ENCODE results near the gene GMDS.

The GMDS gene

DNA sequence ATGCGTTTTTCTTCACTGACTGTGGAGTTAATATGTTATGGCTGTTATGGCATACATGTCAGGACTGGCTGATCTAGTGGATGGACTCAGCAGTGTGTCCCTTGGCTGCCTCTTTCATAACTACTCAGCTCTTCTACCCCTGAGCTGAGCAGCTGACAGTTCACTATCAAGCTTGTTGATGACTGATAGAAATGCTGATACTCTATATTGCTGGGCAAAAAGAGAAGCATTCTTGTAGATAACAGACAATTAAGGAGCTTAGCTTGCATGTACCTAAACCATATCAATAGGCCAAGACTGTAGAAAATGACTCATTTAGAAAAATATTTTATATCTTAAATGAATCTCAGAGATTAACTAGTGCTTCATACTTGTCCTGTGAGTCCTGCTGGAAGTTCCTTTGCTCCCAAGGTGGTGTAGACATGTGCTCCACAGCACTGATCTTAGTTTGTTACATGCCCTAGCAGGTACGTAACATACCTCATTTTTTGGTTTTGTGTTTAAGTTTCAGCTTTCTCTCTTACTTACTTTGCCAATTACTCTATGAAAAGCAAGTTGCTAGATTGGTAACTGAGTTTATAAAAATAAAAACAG lies 236.9 kb downstream of the GMDS start:
- no peak for DNase-seq
- H3K36me3 ChIP-seq (ENCODE audit: insufficient read depth, low read length) = no peaks in the 10 kb centered on the region
- ATAC-seq (ENCODE audit: insufficient read depth, low read depth) = no peak
- H4K20me1 ChIP-seq (ENCODE audit: insufficient read depth, low read length) = no peaks in the 10 kb centered on the region
- TF ChIP-seq, protein P1, sequence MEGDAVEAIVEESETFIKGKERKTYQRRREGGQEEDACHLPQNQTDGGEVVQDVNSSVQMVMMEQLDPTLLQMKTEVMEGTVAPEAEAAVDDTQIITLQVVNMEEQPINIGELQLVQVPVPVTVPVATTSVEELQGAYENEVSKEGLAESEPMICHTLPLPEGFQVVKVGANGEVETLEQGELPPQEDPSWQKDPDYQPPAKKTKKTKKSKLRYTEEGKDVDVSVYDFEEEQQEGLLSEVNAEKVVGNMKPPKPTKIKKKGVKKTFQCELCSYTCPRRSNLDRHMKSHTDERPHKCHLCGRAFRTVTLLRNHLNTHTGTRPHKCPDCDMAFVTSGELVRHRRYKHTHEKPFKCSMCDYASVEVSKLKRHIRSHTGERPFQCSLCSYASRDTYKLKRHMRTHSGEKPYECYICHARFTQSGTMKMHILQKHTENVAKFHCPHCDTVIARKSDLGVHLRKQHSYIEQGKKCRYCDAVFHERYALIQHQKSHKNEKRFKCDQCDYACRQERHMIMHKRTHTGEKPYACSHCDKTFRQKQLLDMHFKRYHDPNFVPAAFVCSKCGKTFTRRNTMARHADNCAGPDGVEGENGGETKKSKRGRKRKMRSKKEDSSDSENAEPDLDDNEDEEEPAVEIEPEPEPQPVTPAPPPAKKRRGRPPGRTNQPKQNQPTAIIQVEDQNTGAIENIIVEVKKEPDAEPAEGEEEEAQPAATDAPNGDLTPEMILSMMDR (IDR thresholded peaks at IDR 0.05; ENCODE audit: borderline replicate concordance, extremely low read depth, low read length, poor library complexity, severe bottlenecking) = no peak
- no peak for TF ChIP-seq EZH2 (IDR thresholded peaks at IDR 0.05; ENCODE audit: borderline replicate concordance, low read depth, low read length, severe bottlenecking)
- no peak overlapping the region for H3K9ac ChIP-seq (ENCODE audit: low read depth, low read length)
- no peaks in the 10 kb centered on the region for H3K4me1 ChIP-seq (ENCODE audit: insufficient read depth, low read length)
- no peaks in the 10 kb centered on the region for H3K27me3 ChIP-seq (ENCODE audit: insufficient read depth, low read length, poor library complexity)
- H3K9me3 ChIP-seq (ENCODE audit: insufficient read depth, low read length, severe bottlenecking) = no peaks in the 10 kb centered on the region
- H2AFZ ChIP-seq (ENCODE audit: low read depth, low read length) = no peak overlapping the region
- no peak overlapping the region for H3K4me2 ChIP-seq (ENCODE audit: insufficient read depth, low read length)
- no peak overlapping the region for H3K27ac ChIP-seq (ENCODE audit: low read length)
- H3K79me2 ChIP-seq (ENCODE audit: insufficient read depth, low read length) = no peaks in the 10 kb centered on the region
- H3K4me3 ChIP-seq (ENCODE audit: low read depth in 1 of 2, low read length in 2 of 2) = no peak overlapping the region

DNA sequence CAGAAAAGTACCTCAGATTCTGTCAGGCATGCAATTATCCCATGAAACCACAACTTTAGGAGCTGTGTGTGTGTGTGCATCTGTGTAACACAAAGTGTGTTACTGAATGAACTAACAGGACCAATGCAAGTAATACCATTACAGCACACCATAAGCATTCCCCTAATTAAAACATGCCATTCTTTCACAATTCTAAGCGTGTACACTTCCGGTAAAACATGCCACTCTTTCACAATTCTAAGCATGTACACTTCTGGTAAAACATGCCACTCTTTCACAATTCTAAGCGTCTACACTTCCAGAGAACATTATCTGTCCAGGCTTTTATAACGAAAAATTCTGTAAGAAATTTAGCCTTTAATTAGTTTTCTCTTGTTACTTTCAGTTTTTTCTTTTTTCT lies 238.2 kb downstream of the GMDS start:
- Histone ChIP-seq H4K20me1 (ENCODE audit: insufficient read depth, low read length) (no peaks in the 10 kb centered on the region), H3K4me1 (ENCODE audit: insufficient read depth, low read length) (no peaks in the 10 kb centered on the region), H3K9ac (ENCODE audit: low read depth, low read length) (no peak overlapping the region), H3K9me3 (ENCODE audit: insufficient read depth, low read length, severe bottlenecking) (no peaks in the 10 kb centered on the region), H2AFZ (ENCODE audit: low read depth, low read length) (no peak overlapping the region), H3K4me3 (ENCODE audit: low read depth in 1 of 2, low read length in 2 of 2) (no peak overlapping the region), H3K27me3 (ENCODE audit: insufficient read depth, low read length, poor library complexity) (no peaks in the 10 kb centered on the region), H3K36me3 (ENCODE audit: insufficient read depth, low read length) (no peaks in the 10 kb centered on the region), H3K4me2 (ENCODE audit: insufficient read depth, low read length) (no peak overlapping the region), H3K79me2 (ENCODE audit: insufficient read depth, low read length) (no peaks in the 10 kb centered on the region), H3K27ac (ENCODE audit: low read length) (no peak overlapping the region)
- TF ChIP-seq, protein P1 (IDR thresholded peaks at IDR 0.05; ENCODE audit: borderline replicate concordance, extremely low read depth, low read length, poor library complexity, severe bottlenecking) = no peak
- no peak for TF ChIP-seq EZH2 (IDR thresholded peaks at IDR 0.05; ENCODE audit: borderline replicate concordance, low read depth, low read length, severe bottlenecking)
- DNase-seq = no peak
- ATAC-seq (ENCODE audit: insufficient read depth, low read depth) = no peak

DNA sequence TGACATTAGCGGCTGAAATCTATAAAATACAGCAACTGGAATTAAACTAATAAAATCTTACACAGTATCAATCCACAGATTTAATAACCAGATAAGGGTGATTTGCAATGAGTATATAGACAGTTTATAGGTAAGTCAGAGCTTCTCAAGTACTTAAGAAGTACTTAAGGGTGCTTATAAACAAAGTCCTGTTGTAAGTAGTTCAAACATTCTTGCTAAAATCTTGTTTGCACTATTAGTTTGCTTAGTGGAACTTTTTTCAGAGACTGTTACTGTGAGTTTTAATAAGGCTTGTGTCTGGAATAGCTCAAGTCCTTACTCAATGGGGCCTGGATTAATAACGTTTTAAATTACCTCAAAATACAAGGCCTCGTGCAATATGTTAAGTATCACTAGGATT lies 240.5 kb downstream of the GMDS start:
- no peak overlapping the region for H3K9ac ChIP-seq (ENCODE audit: low read depth, low read length)
- no peaks in the 10 kb centered on the region for H3K9me3 ChIP-seq (ENCODE audit: insufficient read depth, low read length, severe bottlenecking)
- no peak overlapping the region for H2AFZ ChIP-seq (ENCODE audit: low read depth, low read length)
- H3K4me3 ChIP-seq (ENCODE audit: low read depth in 1 of 2, low read length in 2 of 2) = no peak overlapping the region
- H3K4me1 ChIP-seq (ENCODE audit: insufficient read depth, low read length) = no peaks in the 10 kb centered on the region
- H3K36me3 ChIP-seq (ENCODE audit: insufficient read depth, low read length) = no peaks in the 10 kb centered on the region
- DNase-seq (no peak), ATAC-seq (ENCODE audit: insufficient read depth, low read depth) (no peak)
- H4K20me1 ChIP-seq (ENCODE audit: insufficient read depth, low read length) = no peaks in the 10 kb centered on the region
- no peaks in the 10 kb centered on the region for H3K79me2 ChIP-seq (ENCODE audit: insufficient read depth, low read length)
- H3K4me2 ChIP-seq (ENCODE audit: insufficient read depth, low read length) = no peak overlapping the region
- H3K27ac ChIP-seq (ENCODE audit: low read length) = no peak overlapping the region
- TF ChIP-seq, protein P1 (IDR thresholded peaks at IDR 0.05; ENCODE audit: borderline replicate concordance, extremely low read depth, low read length, poor library complexity, severe bottlenecking) = no peak
- TF ChIP-seq EZH2 (IDR thresholded peaks at IDR 0.05; ENCODE audit: borderline replicate concordance, low read depth, low read length, severe bottlenecking) = no peak
- no peaks in the 10 kb centered on the region for H3K27me3 ChIP-seq (ENCODE audit: insufficient read depth, low read length, poor library complexity)

DNA sequence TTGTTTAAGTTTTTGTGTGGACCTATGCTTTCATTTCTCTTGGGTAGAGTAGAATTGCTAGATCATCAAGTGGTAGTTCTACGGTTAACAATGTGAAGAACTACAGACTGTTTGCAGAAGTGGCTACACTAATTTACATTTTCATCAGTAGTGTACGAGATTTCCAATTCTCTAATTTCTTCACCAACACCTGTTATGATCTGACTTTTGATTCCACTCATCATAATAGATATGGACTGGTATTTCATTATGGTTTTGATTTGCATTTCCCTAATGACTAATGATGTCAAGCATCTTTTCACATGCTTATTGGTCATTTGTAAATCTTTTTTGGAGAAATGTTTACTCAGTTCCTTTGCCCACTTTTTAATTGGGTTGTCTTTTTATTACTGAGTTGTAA lies 244.4 kb downstream of the GMDS start:
- H2AFZ ChIP-seq (ENCODE audit: low read depth, low read length) = no peak overlapping the region
- no peak overlapping the region for H3K4me3 ChIP-seq (ENCODE audit: low read depth in 1 of 2, low read length in 2 of 2)
- H4K20me1 ChIP-seq (ENCODE audit: insufficient read depth, low read length) = no peaks in the 10 kb centered on the region
- no peak overlapping the region for H3K27ac ChIP-seq (ENCODE audit: low read length)
- TF ChIP-seq, protein P1 (IDR thresholded peaks at IDR 0.05; ENCODE audit: borderline replicate concordance, extremely low read depth, low read length, poor library complexity, severe bottlenecking) = no peak
- no peak for TF ChIP-seq EZH2 (IDR thresholded peaks at IDR 0.05; ENCODE audit: borderline replicate concordance, low read depth, low read length, severe bottlenecking)
- no peak overlapping the region for H3K9ac ChIP-seq (ENCODE audit: low read depth, low read length)
- no peaks in the 10 kb centered on the region for H3K27me3 ChIP-seq (ENCODE audit: insufficient read depth, low read length, poor library complexity)
- H3K9me3 ChIP-seq (ENCODE audit: insufficient read depth, low read length, severe bottlenecking) = no peaks in the 10 kb centered on the region
- H3K79me2 ChIP-seq (ENCODE audit: insufficient read depth, low read length) = no peaks in the 10 kb centered on the region
- no peaks in the 10 kb centered on the region for H3K4me1 ChIP-seq (ENCODE audit: insufficient read depth, low read length)
- no peak overlapping the region for H3K4me2 ChIP-seq (ENCODE audit: insufficient read depth, low read length)
- no peaks in the 10 kb centered on the region for H3K36me3 ChIP-seq (ENCODE audit: insufficient read depth, low read length)
- no peak for ATAC-seq (ENCODE audit: insufficient read depth, low read depth)
- no peak for DNase-seq

Data from DND-41 (cell line).